Muscle of arm (tissue), 12 donors: ENCODE measurements around the gene ALPI. TPM values are rescaled to one million over a fixed set of nuclear protein-coding genes. Genes with fewer than 3 reads are reported as not detected.

Experiments used
- DNase-seq: peaks from one replicate; pipeline ENCODE4 v3.0.0-alpha.2; 2013
- polyA plus RNA-seq, 12 donors: library from polyadenylated mRNA; unstranded; fragments of 120-200 nt; gene quantifications; one replicate each; pipeline ENCODE4 v1.2.1, GENCODE V29; 2013; ENCODE audit not compliant: insufficient read length in 12 of 12

The ALPI gene
- polyA plus RNA-seq, 12 donors, result not detected

DNA sequence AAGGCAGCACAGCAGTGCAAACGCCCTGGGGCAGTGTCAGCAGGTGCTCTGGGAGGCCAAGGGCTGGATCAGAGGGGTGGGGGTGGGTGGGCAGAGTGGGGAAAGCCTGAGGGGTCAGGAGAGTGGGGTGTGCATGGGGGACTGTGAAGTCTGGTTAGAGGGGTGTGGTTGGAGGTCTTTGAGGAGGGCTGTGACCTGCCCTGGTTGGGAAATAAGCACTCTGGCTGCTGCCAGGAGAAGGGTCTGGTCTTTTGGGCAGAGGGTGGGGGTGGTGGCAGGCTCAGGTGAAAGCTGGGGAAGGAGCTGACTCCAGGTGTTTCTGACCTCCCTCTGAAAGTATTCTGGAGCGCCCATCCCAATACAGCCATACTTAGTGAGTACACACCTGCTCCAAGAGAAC is 4.2 kb downstream of the ALPI start:
- DNase-seq, result no peak

DNA sequence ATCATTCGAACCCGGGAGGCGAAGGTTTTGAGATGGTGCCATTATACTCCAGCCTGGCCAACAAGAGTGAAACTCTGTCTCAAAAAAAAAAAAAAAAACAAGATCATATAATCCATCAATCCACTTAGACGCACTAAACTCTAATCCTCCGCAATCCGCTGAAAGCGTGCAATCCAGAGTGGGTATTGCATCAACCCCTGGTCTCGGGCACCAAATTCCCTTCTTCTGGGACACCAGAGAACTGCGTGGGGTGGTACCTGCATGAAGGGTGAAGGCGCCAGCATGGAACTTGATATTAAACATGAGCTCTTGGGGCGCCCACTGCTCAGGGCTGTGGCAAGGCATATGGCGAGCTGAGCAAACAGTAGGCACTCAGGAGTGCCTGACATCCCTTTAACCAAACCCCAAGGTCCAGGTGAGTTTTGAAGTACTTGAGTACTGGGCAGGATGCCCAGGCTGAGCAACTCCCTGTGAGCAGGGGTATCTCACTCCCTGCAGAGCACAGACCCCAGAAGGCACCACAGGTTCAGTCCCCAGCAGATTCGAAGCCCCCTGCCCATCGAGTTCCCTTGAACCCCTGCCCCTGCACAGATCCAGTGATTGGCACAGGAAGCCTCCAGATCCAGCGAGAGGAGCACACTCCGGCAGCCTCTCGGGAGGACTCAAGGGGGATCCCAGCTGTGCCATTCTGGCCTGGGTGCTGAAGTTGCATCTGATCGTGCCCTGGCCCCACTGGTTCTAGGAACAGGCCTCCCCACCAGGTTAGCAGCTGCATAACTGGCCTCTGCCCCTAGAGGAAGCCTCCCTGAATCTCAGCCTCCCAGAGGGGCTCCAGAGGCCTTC is 8.0 kb downstream of the ALPI start:
- DNase-seq, result no peak

DNA sequence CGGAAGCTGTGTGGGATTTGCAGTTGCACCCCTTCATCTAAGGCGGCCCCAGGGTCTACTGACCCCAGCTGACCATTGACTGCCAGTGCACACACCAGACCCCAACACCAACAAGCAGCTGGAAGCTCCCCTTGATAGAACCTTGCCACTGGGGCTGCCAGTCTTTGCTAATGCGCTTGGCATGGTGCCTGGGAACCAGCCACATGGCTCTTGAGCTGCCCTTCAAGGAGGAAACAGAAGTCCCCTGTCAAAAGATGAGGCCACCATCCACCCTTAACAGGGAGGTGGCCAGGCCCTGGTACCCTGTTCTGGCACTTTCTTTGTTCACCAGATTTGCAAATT is 8.6 kb downstream of the ALPI start:
- no peak for DNase-seq

DNA sequence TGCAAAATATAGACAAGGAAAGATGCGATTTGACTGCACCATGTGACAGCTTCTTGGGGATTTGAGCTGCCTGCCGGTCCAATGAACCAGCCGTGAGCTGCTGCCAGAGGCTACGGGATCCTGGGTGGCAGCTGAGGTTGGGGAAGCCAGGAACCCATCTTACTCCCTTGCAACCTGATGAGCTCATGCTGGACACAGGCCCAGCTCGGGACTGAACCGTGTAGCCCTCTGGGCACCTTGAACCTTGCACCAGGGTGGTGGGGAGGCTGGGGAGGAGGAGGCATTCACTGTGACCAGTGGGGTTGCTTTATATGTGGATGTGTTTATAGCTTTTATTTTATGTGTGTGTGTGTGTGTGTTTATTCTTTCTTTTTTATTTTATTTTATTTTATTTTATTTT is 9.1 kb downstream of the ALPI start:
- no peak for DNase-seq

DNA sequence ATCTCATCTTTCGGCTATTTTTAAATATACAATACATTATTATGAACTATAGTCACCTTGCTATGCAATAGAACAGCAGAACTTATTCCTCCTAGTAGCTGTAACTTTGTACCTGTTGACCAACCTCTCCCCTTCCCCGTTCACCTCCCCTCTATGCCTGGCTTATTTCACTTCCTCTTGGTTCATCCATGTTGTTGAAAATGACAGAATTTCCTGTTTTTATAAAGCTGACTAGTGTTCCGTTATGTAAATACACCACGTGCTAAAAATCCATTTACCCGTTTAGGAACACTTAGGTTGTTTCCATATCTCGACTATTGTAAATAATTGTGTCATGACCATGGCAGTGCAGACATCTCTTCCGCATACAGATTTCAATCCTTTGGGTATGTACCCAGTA is 10.3 kb downstream of the ALPI start:
- DNase-seq, result no peak

DNA sequence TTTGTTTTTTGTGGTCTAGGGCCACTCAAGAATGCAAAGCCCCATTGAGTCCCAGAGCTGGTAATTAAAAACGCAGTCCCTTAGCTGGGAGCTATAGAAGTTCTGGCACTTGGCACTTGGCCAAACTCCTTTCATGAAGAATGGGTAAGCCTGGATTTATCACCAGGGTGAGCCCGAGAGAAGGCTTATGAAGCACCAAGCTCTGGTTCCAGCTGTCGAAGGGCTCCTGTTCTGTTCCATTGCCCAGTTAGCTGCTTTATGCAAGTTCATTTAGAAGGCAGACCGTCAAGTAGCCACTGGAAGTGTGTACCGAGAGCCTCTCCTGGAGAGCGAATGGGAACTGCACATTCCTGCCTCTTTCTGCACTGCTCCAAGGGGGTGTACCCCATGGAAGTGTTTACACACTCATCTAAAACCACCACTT is 17.5 kb downstream of the ALPI start:
- DNase-seq, result no peak

DNA sequence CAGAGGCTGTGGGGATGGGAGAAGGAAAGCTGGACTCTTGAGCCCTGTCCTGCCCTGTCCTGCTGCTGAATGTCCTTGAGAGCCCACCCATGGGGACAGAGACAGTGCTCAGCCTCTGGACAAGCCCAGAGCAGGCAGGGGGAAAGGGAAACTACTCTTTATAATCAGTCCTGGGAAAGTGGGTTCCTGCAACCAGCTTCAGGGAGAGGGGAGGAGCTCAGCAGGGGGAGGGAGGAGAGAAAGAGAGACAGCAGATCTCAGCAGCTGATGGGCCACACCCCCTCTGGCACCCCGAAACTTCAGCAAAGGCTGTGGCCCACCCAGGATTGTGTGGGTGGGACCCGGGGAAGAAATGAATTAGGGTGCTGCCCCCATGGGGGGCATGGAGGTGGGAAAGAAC is 20.1 kb downstream of the ALPI start:
- DNase-seq, result no peak

DNA sequence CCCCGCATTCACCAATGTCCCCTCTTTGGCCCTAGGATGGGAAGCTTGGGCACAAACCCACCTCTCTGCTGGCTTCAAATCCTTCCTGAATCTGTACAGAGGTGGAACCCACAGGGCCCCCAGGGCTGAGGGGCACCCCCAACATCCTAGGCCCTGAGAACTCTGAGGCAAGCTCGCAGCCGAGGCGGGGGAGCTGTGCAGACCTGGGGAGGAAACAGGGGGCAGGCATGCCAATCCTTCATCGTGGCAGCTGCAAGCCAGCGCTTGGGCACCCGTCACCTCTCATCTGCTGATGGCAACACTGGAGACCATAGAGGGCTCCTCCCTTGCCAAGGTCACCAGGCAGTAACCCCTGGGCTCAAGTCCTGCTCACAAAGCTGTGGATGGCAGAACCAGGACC is 20.8 kb downstream of the ALPI start:
- DNase-seq, result no peak

DNA sequence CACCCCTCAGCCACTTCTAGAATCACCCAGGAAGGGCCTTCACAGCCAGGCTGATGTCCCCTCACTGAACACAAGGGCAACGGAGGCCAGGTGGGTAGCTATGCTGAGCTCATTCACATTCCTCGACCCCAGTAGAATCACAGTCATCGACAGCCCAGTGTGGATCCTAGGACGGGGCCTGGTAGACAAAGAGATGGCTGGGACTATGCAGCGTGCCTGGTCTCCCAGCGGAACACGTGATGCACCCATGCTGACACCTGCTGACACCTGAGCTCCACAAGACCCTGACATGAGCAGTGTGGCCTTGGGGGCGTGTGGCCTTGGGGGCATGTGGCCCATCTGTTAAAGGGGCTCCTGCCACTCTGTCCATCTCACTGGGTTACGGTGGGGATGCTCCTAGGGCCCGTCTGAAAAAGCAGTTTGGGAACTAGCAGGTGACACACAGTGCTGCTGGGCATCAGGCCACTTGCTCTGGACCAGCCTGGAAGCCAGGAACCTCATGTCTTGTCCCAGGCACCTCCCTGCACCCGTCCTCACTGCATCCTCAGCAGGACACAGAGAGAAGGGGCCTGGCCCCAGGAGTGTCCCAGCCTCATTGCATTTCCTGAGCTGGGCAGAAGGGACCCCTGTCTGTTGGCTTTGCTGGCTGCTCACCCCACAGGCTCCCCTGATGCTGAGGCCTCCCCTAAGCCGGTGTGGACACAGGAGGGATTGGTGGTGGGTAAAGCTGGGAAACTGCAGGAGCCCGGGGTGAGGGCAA is 22.0 kb downstream of the ALPI start:
- no peak for DNase-seq

DNA sequence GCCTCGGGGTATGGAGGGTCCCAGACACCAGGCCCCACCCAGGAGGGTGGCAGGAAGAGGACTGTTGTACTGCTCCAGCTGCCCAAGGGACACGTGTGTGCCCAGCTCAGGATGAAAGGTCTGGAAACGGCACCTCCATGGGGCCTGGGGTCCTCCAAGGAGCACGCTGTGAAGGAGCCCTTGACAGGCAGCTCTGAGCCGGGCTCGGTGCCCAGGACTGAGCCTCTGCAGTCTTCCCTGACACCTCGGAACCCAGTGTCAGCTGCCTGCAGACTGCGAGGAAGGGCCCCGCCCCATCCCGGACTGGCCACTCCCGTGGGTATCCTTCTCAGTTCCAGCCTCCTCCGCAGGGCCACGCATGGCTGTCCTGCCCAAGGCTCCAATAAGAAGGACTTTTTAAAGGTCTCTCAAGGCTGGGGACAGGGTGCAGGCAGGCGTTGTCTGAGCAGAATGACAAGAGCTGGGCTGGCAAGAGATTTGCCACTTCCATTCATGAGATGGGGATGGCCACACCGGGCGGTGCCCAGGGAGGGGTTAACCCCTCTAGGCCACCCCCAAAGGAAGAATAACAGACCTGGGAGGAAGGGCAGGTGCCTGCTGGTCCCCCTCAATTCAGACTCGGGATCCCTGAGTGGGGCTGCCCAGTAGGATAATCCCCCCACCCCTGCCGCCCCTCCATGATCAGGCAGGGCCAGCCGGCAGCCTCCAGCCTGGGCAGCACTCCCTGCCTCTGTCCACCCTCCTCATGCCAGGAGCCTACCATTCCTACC is 22.8 kb downstream of the ALPI start:
- no peak for DNase-seq

DNA sequence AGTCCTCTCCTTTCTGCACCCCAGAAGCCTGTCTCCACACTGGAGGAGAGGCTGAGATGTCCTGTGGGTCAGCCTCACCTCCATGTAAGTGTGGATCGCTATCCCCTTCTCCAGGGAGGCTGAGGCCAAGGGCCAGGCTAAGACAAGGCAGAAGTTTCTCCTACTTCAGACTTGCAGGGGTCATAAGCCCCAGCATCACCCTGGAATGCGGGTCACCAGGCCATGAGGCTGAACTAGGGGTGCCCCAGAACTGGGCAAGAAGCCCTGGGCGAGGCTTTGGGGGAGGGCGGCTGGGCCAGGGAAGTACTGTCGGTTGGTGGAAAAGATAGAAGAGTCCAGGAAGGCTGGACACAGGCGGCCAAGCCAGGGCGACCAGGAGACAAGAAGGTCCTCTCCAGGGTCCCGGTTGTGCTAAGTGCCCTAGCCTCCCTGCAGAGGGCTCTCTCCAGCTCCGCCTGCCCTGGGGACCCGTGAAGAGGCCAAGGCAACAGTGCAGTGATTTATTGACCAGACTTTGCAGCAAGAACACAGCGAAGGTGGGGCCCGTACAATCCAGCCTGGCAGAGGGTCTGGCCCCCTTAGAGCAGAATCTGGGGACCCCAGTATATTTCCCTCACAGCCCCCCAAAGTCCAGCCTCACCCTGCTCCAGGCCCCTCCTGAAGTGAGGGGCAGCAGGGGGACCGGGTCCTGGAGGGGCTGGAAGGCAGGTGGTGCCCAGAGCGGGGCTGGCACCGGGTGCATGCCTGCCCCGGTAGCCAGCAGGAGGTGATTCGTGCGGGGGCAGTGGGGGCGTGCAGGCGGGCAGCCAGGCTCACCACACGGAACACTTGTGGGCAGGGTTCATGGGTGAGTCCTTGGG is 23.6 kb downstream of the ALPI start:
- DNase-seq, result no peak

DNA sequence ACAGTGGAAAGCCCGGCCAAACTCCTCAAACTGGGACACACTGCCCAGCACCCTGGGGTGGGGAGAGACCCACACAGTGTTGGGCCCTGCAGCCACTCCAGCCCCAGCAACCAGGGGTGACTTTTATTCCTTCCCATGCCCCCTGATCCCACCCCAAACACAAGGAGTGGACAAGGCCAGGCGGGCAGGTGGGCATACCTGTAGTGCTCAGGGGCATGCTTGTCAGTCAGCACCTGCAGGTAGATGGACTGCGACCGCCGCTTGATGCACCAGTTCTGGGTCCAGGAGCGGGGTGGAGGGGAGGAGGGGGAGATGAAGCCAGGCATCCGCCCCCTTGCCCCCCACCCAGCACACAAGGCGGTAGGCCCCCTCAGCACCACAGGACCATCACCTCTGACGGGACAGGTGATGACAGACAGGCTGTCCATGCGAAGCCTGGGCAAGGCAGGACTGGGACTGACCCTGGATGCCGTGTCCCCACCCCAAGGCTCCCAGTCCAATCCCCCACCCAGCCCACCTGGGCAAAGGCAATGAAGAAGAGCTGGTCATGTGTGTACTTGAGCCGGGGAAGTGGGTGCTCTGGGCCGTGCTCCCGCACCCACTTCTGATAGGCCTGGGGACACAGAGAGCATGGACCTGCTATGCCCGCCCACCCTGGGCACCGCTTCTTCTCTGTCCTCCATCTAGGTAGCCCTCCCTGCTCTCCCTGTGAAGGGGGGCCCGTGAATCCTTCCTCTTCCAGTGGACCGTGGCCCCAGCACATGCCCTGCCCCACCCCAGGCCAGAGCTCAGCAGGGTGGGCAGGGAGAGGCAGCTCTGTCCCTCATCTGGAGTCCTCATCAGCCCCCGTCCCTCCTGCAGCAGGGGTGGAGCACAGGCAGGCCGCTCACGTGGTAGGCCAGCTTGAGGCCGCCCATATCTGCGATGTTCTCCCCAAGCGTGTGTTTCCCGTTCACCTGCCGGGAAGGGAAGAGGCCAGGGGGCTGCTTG is 24.5 kb downstream of the ALPI start:
- no peak for DNase-seq

DNA sequence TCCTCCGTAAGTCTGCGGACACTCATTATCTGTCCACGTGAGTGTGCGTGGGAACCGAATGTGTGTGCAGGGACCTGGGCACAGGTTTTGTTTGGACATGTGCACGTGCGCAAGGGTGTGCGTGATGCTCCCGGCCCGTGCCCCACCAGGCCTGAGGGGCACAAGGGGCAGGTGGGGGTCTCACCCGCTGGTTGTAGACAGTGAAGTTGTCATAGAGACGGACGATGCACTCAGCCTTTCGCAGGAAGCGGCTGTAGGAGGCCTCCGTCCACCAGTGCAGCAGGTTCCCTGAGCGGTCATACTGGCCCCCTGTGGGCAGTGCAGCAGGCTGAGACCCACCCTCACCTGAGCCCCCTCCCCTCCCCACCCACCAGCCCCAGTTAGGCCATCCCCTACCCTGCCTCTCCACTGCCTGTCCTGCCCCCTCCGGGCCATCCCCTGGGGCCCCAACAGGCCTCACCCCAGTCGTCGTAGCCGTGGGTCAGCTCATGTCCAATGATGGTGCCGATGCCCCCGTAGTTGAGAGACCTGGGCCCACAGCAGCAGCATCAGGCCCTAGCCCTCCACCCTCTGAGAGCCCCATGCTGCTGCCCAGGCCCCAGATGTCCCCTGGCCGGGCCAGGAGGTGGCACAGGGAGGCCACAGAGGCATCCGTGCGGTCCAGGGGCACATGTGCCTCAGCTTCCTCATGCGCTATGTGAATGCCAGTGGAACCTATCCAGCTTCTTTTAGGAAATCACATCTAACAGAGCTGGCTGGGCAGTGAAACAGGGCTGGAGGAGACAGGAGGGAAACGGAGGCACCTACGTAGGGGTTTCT is 25.6 kb downstream of the ALPI start:
- no peak for DNase-seq

DNA sequence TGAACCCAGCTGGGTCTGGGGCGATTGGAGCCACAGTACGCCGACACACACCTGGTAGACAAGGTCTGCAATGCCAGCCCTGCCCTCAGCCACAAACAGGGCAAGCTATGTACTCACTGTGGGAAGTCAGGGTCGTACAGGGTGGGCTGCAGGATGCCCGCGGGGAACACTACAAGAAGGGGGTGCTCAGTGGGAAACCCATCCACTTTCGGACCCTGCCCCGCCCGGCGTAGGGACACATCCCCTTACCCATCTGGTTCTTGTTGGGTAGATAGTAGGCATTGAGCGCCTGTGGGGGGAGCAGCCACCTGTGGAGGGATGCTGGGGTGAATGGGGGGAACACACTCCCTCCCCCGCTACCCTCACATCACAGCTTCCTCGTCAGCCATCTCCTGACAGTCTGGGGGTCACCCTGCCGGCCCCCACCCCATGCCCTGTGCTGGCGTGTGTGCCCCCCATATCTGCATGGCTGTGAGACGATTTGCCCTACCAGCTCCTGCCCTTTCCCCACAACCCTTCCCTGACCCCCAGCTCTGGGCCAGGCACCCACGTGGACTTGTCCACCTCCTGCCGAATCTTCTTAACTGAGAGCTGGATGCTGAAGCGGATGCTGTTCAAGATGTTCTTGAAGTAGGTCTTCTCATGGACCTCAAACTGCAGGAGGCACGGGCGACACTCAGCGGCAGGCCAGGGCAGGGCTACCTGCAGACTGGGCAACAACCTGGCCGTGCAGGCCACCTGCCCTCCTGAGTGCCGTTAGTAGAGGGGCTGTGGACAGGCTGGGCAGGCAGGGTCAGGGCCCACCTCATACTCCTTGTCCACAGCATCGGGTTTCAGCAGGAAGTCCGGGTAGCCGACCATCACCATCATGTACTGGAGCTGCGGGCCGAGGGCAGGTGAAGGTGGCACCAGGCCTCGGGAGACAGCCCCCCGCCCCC is 26.6 kb downstream of the ALPI start:
- no peak for DNase-seq

DNA sequence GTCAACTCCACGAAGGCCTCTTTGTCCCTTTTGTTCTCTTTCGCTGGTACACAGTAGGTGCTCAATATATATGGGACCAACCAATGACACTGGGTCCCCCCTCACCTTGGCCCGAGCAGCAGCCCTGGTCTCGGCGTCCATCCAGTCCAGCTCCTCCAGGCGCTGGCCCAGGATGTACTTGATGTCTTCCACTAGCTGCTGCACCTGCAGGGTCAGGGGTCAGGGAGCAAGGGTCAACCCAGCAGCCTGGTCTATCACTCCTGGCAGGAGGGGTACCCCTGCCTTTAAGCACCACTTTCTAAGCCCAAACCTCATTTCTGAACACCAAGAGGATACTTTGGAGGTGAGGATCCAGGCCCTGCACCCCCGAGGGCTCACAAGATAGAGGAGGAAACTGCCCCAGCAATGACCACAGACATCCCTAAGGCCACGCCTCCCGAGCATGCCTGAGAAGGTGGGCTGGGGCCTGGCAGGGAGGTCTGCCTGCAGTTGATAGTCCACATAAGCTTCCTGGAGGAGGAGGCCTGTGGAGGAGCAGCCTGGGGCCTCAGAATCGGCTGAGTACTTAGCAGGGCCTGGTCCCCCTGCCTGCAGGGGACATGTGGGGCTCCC is 27.5 kb downstream of the ALPI start:
- DNase-seq, result no peak

DNA sequence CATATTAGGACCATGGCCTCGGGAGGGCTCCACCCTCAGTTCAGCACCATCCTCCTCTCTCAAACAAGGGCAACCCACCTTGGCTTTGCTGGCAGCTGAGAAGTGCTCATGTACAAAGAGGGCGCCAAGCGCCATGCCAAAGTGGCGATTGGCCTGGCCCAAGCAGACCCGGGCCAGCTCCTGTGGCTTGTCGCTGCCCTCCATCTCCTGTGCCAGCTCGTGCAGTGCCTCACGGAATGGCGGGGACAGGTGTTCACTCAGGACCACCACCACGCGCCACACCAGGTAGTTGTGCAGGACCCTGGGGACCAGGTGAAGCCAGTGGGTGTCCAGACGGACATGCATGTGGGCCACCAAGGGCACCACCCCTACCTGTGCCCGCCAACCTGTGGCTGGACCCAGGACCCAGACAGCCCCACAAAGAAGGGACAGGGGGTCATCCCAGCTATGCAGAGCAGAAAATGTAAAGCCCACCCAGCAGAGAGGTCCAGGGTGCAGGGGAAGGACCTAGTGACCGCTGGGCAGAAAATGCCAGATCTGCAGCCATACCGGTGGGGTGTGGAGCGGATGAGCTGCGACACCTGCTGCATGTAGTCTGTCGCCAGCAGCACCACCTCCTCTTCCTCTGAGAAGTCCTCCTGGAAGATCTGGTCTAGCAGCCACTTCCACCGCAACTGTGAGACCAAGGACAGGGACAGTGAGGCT is 28.1 kb downstream of the ALPI start:
- DNase-seq, result no peak
